Caco-2 (cell line): ENCODE measurements around the gene ANKRD12. TPM values are rescaled to one million over a fixed set of nuclear protein-coding genes. Genes with fewer than 3 reads are reported as not detected.

Experiments used
- BruUV-seq: library from RNA; stranded (reverse); fragments of 400-500 nt; replicated peaks from 2 replicates; lab custom pipeline; 2021; lab: Mats Ljungman, UMichigan
- CTCF ChIA-PET: fragments of 300-600 bp; sonication (Branson Sonifier 250); formaldehyde crosslinking; loops from one replicate; lab custom pipeline; 2022; ENCODE audit warnings: antibody characterized with exemption; lab: Charles Lee
- POLR2A ChIA-PET: fragments of 300-600 bp; sonication (Branson Sonifier 250); formaldehyde crosslinking; loops from one replicate; lab custom pipeline; 2022; ENCODE audit warnings: antibody characterized with exemption; lab: Charles Lee
- DNase-seq, 2 experiments: peaks; one replicate each; pipeline versions ENCODE4 v3.0.0 to v3.0.0-alpha.2; 2020 to 2022
- H3K27me3 ChIP-seq: replicated peaks from 2 replicates; pipeline ENCODE4 v1.6.0; 2011; ENCODE audit warnings: low read length; ENCODE audit not compliant: control insufficient read depth, insufficient read depth
- H3K36me3 ChIP-seq: 2 replicates; pipeline ENCODE4 v1.5.1; 2011; ENCODE audit warnings: low read length; ENCODE audit not compliant: control insufficient read depth, insufficient read depth
- H3K4me1 ChIP-seq: fragments of 250-450 bp; sonication (Bioruptor Pico); 2 replicates; pipeline ENCODE4 v1.5.1; 2020; ENCODE audit warnings: mild to moderate bottlenecking
- H3K4me3 ChIP-seq: 2 replicates; pipeline ENCODE4 v1.5.1; 2011; ENCODE audit warnings: low read depth, mild to moderate bottlenecking, control low read depth, low read length
- H3K9me3 ChIP-seq: fragments of 250-450 bp; sonication (Bioruptor Pico); 2 replicates; pipeline ENCODE4 v1.5.1; 2020; ENCODE audit warnings: mild to moderate bottlenecking, moderate library complexity
- H3K27ac Mint-ChIP-seq: one replicate; pipeline ENCODE4 v1.8.0; 2022; ENCODE audit warnings: mixed read lengths; ENCODE audit not compliant: unreplicated experiment
- H3K27me3 Mint-ChIP-seq: one replicate; pipeline ENCODE4 v1.8.0; 2022; ENCODE audit warnings: mixed read lengths; ENCODE audit not compliant: insufficient read depth, unreplicated experiment
- H3K36me3 Mint-ChIP-seq: one replicate; pipeline ENCODE4 v1.8.0; 2022; ENCODE audit warnings: mild to moderate bottlenecking, mixed read lengths; ENCODE audit not compliant: insufficient read depth, unreplicated experiment
- H3K4me1 Mint-ChIP-seq: one replicate; pipeline ENCODE4 v1.8.0; 2022; ENCODE audit warnings: low read depth, mixed read lengths; ENCODE audit not compliant: unreplicated experiment
- H3K4me3 Mint-ChIP-seq: one replicate; pipeline ENCODE4 v1.8.0; 2022; ENCODE audit warnings: mild to moderate bottlenecking, moderate library complexity, mixed read lengths; ENCODE audit not compliant: unreplicated experiment
- H3K9me3 Mint-ChIP-seq: one replicate; pipeline ENCODE4 v1.8.0; 2022; ENCODE audit warnings: mixed read lengths; ENCODE audit not compliant: unreplicated experiment
- CTCF ChIP-seq, 2 experiments: fragments of 200-600 bp in 1 of 2; IDR thresholded peaks; 1 replicate in 1 of 2; 2 replicates in 1 of 2; pipeline versions ENCODE4 v1.5.1 to v1.8.0; 2011 to 2022; ENCODE audit warnings: antibody characterized with exemption in 1 of 2, control low read depth in 1 of 2, inconsistent platforms in 1 of 2, low read depth in 1 of 2, low read length in 1 of 2, mild to moderate bottlenecking in 1 of 2, moderate library complexity in 1 of 2; ENCODE audit not compliant: insufficient read depth in 1 of 2, severe bottlenecking in 1 of 2, unreplicated experiment in 1 of 2
- intact Hi-C: fragments of 100-400 bp; cut with micrococcal nuclease; formaldehyde crosslinking; loops from one replicate; pipeline ENCODE4 v1.10.0; 2022; ENCODE audit not compliant: unreplicated experiment
- total RNA-seq: library from RNA; stranded (reverse); gene quantifications from 2 replicates; pipeline ENCODE4 v1.2.3, GENCODE V29; 2022

Gene ANKRD12
- total RNA-seq, 1 experiment from 2014 or later, result 33.2 TPM

GRCh38 chr18:9199681-9200080 lies 63.1 kb downstream of the ANKRD12 start:
- Histone ChIP-seq H3K27me3 (no peaks in the 10 kb centered on the region), H3K4me3 (no peak overlapping the region), H3K4me1 (no peaks in the 10 kb centered on the region), H3K36me3 (no peaks in the 10 kb centered on the region), H3K9me3 (no peaks in the 10 kb centered on the region)
- Mint-ChIP-seq H3K4me1 (peaks cover 8% of the 10 kb centered on the region), H3K27ac (no peak overlapping the region), H3K4me3 (no peak overlapping the region), H3K36me3 (peaks cover 8% of the 10 kb centered on the region), H3K9me3 (no peaks in the 10 kb centered on the region), H3K27me3 (no peaks in the 10 kb centered on the region)
- ChIA-PET POLR2A (interaction anchor here (0.6 kb wide), 1 partner anchor 283 kb away, joined by 3 read pairs; no protein-coding TSS in a partner anchor), CTCF (no interaction called here)
- DNase-seq, result no peak
- no peak for TF ChIP-seq CTCF (IDR thresholded peaks at IDR 0.05; ENCODE audit: insufficient read depth in 1 of 2, low read depth in 1 of 2, low read length in 1 of 2, severe bottlenecking in 1 of 2, unreplicated experiment in 1 of 2)
- BruUV-seq, result no TSS peak
- intact Hi-C loops, result no loop called here

- Histone ChIP-seq H3K27me3 (no peaks in the 10 kb centered on the region), H3K36me3 (no peaks in the 10 kb centered on the region), H3K9me3 (no peaks in the 10 kb centered on the region), H3K4me3 (no peak overlapping the region), H3K4me1 (no peaks in the 10 kb centered on the region)
- peaks cover under 1% of the 10 kb centered on the region for H3K36me3 Mint-ChIP-seq
- H3K4me3 Mint-ChIP-seq, result no peak overlapping the region
- H3K4me1 Mint-ChIP-seq, result peaks cover 8% of the 10 kb centered on the region
- no peak for TF ChIP-seq CTCF (IDR thresholded peaks at IDR 0.05; ENCODE audit: insufficient read depth in 1 of 2, low read depth in 1 of 2, low read length in 1 of 2, severe bottlenecking in 1 of 2, unreplicated experiment in 1 of 2)
- no TSS peak for BruUV-seq
- intact Hi-C loops, result no loop called here
- ChIA-PET CTCF (no interaction called here), POLR2A (no interaction called here)
- H3K27ac Mint-ChIP-seq, result no peak overlapping the region
- no peaks in the 10 kb centered on the region for H3K9me3 Mint-ChIP-seq
- DNase-seq, result no peak
- H3K27me3 Mint-ChIP-seq, result no peaks in the 10 kb centered on the region
Observed at GRCh38 chr18:9201224-9201623, 64.6 kb downstream of the ANKRD12 start.

GRCh38 chr18:9204659-9205058 lies 68.1 kb downstream of the ANKRD12 start:
- no peaks in the 10 kb centered on the region for H3K36me3 ChIP-seq
- H3K9me3 Mint-ChIP-seq, result no peaks in the 10 kb centered on the region
- no peak overlapping the region for H3K27ac Mint-ChIP-seq
- POLR2A ChIA-PET, result no interaction called here
- no peak overlapping the region for H3K4me3 Mint-ChIP-seq
- no peaks in the 10 kb centered on the region for H3K27me3 Mint-ChIP-seq
- no peaks in the 10 kb centered on the region for H3K27me3 ChIP-seq
- no peaks in the 10 kb centered on the region for H3K9me3 ChIP-seq
- intact Hi-C loops, result no loop called here
- no peak for DNase-seq
- BruUV-seq, result no TSS peak
- H3K4me1 ChIP-seq, result no peaks in the 10 kb centered on the region
- H3K36me3 Mint-ChIP-seq, result peaks cover 4% of the 10 kb centered on the region
- TF ChIP-seq CTCF (IDR thresholded peaks at IDR 0.05; ENCODE audit: insufficient read depth in 1 of 2, low read depth in 1 of 2, low read length in 1 of 2, severe bottlenecking in 1 of 2, unreplicated experiment in 1 of 2), result no peak
- CTCF ChIA-PET, result no interaction called here
- H3K4me1 Mint-ChIP-seq, result peaks cover 8% of the 10 kb centered on the region
- H3K4me3 ChIP-seq, result no peak overlapping the region
